Measurements from ENCODE around the gene DIP2C.
"Not testable (repeated sequence)": the region's sequence is repeated elsewhere in the genome, so short reads cannot be mapped to it uniquely, and the experiment has no call there.

Gene DIP2C

DNA sequence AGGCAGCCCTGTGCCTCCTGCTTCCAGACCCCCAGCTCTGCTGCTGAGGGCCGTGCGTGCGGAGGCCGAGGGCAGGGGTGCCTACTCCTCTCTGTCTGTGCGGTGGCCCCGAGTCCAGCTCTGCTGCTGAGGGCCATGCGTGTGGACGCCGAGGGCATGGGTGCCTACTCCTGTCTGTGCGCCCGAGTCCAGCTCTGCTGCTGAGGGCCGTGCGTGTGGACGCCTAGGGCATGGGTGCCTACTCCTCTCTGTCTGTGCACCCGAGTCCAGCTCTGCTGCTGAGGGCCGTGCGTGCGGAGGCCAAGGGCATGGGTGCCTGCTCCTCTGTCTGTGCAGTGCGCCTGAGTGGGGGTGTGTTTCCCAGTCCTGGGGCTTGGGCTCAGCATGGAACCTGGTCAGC lies 411.5 kb downstream of the DIP2C start:
- no peak for DNase-seq

DNA sequence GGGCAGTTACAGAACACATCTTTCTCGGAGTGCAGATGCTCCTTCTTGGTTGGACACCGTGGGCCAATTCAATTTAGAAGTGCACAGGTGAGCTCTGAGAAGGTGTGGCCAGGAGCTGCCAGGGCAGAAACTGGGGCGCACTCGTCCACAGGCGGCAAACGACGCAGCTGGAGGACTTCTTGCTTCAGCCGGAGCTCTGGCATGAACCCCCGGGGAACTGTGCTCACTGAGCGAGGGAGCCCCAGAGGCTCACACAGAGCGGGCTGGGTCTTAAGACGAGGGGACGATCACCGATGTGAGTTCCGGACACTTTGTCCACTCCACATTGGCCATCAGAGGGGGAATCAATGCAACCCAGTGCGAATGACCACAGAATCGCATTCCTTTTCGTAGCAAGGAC lies 413.8 kb downstream of the DIP2C start:
- no peak for DNase-seq

DNA sequence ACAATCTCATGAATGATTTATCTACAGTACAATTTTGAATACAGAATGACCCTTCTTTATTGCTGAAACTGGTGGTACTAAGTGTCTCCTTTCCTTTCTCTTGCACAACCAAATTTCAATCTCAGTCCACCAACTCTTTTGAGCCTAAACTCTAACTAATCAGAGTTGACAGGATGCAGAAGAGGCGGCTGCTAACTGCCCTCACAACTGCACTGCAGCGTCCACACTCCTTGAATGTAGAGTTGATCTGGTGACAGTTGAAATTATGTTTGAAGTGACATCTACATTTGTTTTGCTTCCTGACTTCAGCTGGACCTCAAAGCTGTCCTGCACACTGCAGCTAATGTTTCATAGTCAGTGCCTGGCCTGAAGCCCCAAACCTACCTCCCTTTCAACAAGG lies 414.6 kb downstream of the DIP2C start:
- DNase-seq: no peak

DNA sequence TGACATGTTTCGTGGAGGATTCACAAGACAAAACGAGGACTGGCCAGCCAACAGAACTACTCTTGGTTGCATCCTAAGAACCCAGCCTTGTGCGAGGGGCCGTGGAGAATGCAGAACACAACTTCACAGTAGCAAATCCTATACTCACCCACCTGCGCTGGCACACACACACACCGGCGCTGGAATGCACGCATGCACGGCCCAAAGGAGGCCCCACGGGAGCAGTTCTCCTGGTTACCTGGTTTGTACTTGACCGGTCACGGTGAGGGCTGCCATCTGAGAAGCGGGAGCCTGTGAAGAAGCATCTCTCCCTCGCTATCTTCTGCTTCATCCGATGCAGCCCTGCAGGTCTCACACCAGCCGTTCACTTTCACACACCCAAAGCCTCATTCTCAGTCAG lies 416.4 kb downstream of the DIP2C start:
- DNase-seq: no peak

DNA sequence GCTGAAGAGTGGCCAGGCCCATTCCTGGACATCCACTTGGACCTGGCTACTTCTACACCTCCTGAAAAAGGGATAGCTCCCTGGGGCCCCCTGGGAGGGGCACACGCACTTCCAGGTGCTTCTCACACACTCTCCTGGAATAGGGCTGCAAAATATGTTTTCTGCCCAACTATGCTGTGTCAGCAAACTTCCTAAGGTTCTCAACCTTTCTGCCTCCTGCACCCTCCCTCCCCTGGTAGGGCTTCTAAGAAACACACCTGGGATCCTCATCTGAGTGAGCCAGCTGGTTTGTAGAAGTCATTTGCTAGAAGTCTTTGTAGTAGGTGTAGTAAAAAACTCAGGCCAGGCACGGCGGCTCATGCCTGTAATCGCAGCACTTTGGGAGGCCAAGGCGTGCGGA lies 417.7 kb downstream of the DIP2C start:
- DNase-seq: no peak

DNA sequence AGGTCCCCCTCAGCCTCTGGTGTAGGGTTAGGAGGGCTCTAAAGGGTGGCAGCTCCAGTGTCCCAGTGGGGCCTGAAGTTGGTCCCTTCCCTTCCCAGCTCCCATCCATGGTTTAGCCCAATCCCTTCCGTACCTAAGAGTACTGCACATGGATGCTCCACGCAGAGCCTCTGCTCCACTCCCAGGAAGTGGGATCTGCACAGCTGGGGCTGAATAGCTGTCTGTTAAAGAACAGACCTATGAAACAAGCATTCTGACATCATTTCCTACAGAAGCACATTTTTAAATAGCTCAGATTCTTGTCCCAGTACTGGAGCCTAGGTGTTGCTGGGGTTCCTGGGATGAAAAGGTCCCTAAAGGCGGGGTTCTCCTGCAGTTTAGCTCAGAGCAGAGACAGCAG lies 418.3 kb downstream of the DIP2C start:
- no peak for DNase-seq

DNA sequence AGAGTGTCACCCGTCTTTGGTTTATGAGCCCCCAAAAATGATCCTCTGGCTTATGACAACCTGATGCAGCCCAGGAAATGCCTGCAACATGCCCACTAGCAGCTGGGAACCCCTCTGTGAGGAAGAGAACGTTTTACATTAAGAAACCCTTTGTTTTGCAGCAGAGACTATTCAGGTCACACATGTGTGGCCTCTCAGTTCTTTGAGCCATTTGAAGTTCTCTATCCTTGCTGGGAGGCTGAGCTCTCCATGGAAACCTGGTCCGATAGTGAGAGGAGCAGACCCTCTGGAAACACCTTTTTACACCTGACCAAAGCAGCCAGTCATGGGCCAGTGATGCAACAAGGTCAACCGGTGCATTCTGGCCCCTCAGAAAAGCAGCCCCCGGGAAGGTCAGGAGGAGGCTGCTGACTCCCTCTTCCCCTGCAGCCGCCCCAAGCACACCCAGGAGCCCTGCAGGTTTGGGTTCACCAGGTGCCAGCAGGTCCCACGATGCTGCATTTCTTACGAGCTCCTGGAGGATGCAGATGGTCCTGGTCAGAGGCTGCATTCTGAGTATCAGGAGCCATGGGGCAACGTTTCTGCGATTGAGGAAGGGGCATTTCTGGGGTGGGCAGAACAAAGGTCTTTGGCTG lies 419.9 kb downstream of the DIP2C start:
- DNase-seq: no peak

DNA sequence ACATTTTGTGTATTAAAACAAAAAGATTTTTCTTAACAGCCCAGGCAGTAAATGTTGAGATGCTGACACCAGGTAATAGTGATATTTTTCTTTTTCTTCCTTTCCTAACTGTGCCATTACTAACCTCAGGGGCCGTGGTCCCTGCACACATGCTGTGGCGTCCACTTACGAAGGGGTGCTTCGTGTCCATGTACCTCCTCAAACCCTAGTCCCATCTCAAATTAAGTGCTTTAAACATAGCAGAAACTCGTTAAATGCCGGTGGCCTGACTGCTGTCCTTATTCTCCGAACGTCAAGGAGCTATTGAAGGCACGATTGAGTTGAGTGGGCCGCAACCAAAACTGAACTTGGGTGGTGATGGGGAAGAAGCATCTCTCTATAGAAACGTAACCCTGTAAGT lies 421.8 kb downstream of the DIP2C start:
- no peak for DNase-seq

DNA sequence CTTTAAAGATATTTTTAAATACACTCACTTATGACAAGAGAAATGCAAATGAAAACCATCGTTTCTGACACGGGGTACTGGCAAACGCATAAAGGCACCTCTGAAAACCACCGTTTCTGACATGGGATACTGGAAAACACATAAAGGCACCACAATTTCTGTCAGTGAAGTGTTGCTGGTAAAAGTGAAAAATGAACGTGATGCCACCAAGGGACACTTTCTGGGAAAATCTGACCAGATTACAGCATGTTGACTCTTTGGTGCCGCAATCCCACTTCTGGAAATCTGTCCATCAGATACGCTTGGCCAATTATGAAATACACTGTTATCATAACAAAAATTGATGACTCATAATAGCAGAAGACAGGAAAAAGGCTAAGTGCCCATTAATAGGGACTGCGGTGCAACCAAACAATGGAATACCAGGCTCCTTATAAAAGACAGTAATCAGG lies 422.5 kb downstream of the DIP2C start:
- DNase-seq: no peak

DNA sequence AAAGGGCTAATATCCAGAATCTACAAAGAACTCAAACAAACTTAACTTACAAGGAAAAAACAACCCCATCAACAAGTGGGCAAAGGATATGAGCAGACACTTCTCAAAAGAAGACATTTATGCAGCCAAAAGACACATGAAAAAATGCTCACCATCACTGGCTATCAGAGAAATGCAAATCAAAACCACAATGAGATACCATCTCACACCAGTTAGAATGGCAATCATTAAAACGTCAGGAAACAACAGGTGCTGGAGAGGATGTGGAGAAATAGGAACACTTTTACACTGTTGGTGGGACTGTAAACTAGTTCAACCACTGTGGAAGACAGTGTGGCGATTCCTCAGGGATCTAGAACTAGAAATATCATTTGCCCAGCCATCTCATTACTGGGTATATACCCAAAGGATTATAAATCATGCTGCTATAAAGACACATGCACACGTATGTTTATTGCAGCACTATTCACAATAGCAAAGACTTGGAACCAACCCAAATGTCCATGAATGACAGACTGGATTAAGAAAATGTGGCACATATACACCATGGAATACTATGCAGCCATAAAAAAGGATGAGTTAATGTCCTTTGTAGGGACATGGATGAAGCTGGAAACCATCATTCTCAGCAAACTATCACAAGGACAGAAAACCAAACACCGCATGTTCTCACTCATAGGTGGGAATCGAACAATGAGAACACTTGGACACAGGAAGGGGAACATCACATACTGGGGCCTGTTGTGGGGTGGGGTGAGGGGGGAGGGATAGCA lies 423.5 kb downstream of the DIP2C start:
- not testable (repeated sequence) for DNase-seq

DNA sequence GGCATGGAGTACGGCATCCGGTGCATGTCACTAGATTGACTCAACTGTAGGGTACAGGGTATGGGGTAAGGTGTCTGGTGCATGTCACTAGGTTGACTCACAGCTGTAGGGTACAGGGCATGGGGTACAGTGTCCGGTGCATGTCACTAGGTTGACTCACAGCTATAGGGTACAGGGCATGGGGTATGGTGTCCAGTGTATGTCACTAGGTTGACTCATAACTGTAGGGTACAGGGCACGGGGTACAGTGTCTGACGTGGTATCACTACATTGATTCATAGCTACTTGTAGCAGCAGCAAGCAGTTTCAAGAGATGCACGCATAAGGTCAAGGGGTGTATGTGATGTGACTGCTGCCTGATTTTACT lies 424.4 kb downstream of the DIP2C start:
- not testable (repeated sequence) for DNase-seq

DNA sequence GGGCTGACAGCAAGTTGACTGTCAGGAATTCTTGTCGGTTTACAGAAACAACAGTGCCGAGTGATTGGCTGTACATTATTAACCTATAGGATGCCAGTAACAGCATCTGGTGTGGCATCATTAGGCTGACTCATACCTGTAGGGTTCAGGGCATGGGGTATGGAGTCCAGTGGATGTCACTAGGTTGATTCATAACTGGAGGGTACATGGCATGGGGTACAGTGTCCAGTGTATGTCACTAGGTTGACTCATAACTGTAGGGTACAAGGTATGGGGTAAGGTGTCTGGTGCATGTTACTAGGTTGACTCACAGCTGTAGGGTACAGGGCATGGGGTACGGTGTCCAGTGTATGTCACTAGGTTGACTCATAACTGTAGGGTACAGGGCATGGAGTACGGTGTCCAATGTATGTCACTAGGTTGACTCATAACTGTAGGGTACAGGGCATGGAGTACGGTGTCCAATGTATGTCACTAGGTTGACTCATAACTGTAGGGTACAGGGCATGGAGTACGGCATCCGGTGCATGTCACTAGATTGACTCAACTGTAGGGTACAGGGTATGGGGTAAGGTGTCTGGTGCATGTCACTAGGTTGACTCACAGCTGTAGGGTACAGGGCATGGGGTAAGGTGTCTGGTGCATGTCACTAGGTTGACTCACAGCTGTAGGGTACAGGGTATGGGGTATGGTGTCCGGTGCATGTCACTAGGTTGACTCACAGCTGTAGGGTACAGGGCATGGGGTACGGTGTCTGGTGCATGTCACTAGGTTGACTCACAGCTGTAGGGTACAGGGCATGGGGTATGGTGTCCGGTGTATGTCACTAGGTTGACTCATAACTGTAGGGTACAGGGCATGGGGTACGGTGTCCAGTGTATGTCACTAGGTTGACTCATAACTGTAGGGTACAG lies 425.1 kb downstream of the DIP2C start:
- not testable (repeated sequence) for DNase-seq

DNA sequence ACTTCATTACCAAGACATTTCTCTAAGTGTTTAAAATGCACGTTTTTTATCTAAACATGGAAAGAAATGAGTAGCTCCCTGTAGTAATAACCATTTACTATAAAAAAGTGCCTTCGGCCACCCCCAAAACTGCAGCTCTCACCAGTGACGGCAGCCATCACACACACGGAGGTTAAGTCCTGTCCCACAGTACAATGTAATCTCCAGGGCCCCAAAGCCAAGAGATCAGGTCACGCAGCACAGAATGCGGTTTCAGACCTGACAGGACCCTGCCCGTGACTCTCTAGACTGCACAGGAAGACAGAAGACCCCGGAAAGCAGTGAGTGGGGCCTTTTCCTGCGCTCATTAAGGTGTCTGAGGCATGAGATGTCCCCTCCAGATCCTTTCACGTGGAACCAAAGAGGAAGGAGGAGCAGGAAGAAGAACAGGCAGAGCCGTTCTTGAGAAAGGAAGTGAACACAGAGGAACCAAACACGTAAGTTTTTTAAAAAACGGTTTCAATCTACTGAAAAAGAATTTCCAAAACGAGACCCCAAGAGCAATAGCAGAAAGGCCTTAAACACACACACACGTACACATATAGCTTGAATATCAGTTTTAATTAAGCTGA lies 428.5 kb downstream of the DIP2C start:
- no peak for DNase-seq

DNA sequence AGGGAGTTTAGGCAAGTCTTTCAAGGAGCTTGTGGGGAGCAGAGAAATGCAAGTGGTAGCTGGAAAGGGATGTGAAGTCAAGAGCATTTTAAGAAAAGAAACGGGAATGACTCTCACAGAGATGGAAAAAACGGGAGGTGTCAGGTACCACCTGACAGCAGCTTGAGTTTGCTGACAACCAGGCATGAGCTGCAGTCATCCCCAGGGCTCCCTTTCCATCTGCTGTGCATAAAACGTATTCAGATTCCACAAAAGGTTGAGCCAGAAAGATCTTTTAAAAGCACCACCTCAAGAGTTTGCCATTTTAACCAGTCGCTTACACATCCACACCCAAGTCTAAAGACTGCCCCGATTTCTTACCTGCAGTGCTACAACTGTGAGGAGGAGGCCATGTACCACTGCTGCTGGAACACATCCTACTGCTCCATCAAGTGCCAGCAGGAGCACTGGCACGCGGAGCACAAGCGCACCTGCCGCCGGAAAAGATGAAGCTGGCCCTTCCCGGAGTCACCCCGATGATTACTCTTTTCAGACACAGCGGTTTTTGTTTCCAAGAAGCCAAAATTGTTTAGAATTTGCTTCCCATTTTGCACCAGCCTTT lies 437.4 kb downstream of the DIP2C start:
- no peak for DNase-seq

DNA sequence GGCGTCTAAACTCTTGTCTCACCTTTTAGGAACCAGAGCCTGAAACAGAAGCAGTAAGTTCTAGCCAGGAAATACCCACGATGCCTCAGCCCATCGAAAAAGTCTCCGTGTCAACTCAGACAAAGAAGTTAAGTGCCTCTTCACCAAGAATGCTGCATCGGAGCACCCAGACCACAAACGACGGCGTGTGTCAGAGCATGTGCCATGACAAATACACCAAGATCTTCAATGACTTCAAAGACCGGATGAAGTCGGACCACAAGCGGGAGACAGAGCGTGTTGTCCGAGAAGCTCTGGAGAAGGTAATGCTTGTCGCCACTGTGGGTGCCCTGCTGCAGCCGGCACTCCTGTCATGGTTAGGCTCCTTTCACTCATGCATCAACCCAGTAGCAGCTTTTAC lies 441.2 kb downstream of the DIP2C start:
- no peak for DNase-seq

DNA sequence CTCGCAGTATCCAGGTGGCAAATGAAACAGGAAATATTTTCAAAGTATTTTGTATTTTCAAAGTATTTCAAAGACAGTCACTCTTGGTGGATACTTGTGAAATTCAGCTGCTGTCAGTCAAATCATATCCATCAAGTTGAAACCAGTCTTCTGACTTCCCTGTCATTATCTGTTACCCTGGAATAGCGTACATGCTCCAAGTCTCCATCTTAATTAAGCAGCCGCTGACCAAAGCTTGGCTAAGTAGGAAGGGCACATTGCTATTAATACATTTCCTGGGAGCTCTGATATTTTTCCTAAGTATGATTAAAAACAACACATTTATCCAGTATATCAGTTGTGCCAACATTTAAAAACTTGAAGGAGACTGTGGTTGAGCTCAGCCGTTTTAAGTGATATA lies 442.0 kb downstream of the DIP2C start:
- no peak for DNase-seq

DNA sequence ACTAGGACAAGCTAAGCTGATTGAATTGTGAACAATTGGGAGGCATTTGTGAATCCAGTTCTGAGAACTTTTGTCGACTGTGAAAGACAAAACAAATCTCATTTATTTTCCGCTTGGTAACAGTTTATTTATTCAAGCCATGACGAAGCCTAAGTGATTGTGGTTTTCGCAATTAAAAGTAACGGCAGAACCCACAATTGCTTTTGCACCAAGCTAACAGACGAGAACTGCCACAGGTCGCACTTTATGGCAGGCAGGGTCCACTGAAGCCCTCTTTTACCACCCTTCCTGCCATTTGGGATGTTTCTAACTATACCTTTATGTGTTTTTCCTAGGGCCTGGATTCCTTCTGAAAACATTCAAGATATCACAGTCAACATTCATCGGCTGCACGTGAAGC lies 443.0 kb downstream of the DIP2C start:
- DNase-seq: no peak

DNA sequence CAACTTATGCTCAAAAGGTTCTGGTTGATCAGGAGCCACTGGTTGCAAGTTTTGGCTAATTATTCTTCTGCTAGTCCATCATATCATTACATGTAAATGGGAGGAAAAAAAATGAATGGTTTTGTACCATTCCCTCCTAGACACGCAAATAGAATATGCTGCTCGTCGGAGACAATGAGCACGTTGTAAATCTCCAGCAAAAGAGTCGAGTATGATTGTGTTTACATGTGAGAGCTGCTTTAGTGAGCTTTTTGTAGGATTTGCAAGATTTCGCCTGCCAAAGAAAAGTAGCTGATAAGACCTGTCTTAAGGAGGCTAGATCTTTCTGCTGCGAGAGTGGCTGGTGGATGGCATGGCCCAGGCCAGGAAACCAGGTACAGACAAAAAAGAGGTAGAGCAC lies 445.2 kb downstream of the DIP2C start:
- no peak for DNase-seq

DNA sequence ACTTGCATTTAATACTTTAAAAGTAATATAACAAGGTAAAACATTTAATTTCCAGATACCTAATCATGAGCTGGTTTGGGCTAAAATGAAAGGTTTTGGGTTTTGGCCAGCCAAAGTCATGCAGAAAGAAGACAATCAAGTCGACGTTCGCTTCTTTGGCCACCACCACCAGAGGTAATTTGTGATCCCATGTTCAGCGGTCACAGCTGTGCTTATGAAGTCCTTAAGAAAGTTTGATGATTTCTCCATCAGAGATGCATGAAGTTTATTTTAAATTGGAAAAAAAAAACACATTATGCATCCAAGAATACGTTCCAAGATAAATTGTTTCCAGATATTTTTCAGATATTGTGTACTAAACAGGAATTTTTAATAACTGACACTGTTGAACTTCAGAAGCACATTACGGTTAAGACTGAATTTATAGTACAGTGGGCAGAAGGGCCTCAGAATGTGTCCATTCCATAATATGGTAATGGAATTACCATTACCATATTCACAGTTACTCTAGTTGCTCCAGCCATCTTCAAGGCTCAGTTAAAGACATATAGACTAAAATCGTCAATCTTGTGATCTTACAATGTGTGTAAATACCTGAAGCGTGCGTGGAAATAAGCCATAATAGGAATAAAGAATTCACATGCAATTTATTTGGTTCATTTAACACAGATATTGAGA lies 447.4 kb downstream of the DIP2C start:
- no peak for DNase-seq

DNA sequence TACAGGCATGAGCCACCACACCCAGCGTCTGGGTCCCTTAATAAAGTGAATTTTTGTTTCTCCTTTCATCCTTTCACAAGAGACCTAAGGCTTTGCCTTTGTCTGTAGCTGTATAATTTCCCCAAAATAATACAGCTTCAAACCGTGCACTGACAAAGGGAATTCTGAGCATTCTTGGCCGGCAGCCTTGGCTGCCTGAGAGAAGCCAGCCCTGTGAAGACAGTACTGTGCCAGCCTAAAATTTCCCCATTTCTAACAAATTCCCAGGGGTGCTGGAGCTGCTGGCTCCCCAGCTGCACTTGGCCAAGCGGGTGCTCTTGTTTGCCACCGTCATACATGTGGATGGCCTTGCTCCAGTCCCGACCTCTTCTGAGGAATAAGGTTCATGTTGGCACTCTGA lies 448.0 kb downstream of the DIP2C start:
- DNase-seq: no peak

DNA sequence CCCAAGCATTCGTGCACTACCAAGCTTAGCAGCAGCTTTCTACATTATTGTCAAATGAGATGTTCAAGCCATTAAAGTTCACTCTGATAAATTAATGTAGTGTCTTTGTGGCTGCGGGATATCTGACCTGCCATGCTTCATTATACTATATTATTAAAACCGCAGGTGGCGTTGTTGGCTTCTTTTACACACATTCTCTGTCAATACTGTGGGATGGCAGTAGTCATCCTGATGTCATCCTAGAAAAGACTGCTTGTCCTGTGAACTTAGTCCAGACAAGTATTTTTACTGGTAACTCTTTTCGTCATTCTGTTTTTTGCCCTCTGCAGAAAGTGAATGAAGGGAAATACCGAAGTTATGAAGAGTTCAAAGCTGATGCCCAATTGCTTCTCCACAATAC lies 450.4 kb downstream of the DIP2C start:
- peak; percentile 22 for DNase-seq

DNA sequence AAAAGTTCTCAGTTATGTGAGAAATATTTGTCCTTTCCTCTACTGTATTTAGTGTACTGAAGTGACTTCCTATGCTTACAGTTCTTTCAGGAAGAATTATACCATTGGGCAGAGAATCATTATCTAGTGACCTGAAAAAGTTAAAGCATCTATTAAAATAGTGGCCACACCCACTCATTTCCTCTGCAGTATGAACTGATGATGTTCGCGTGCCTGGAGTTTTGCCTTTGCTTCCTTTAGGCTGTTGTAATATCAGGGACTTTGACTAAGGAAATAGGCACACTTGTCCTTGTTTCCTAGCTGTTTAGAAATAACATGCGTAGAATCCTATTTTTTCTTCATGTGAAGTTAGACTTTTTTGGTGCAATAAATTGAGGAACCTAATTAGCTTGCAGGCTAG lies 453.6 kb downstream of the DIP2C start:
- DNase-seq: no peak
